K562 (cell line): ENCODE results near the gene RXRA. TPM values are rescaled to one million over a fixed set of nuclear protein-coding genes. Genes with fewer than 3 reads are reported as not detected.

Experiments used
- ATAC-seq: fragments of 200-7000 bp; cut with Tn5 transposase; 3 replicates; pipeline ENCODE4 v1.9.1; 2020; ENCODE audit warnings: moderate library complexity
- BruUV-seq: library from RNA; stranded (reverse); fragments of 400-500 nt; replicated peaks from 2 replicates; lab custom pipeline; 2021; lab: Mats Ljungman, UMichigan
- CTCF ChIA-PET: fragments of 300-600 bp; formaldehyde crosslinking; extraction: SDS; loops from one replicate; lab custom pipeline; 2021; ENCODE audit warnings: low intra/inter-chr PET ratio; lab: Yijun Ruan, JAX
- POLR2A ChIA-PET: fragments of 300-600, 350-650 bp; sonication (Branson Sonifier 250); formaldehyde crosslinking; extraction: SDS; loops from one replicate; lab custom pipeline; 2021; ENCODE audit warnings: antibody characterized with exemption, inconsistent platforms; lab: Yijun Ruan, JAX
- DNase-seq, 4 experiments: peaks; one replicate each; pipeline versions ENCODE4 v3.0.0 to v3.0.0-alpha.2; 2011 to 2018; ENCODE audit warnings: low spot score in 3 of 4, mixed read lengths in 3 of 4; ENCODE audit errors: extremely low read depth in 1 of 4
- FAIRE-seq: peaks from 2 replicates; lab custom pipeline; 2011; peaks lifted over from hg19 to GRCh38; lab: Jason Lieb, UNC
- H2AFZ ChIP-seq: 2 replicates; pipeline ENCODE4 v1.6.0; 2011; ENCODE audit warnings: low read depth, low read length, control low read depth, inconsistent platforms
- H3K27ac ChIP-seq: fragments of 200-600 bp; 3 replicates; pipeline ENCODE4 v1.8.0; 2011; ENCODE audit warnings: low read depth, mild to moderate bottlenecking, control low read depth, inconsistent platforms, low read length, moderate library complexity, mixed read lengths; ENCODE audit errors: extremely low read depth
- H3K27me3 ChIP-seq, 2 experiments: fragments of 300-600 bp in 1 of 2; 2 replicates in 1 of 2; 3 replicates in 1 of 2; pipeline versions ENCODE4 v1.6.0 to v1.8.0; 2011; ENCODE audit warnings: inconsistent platforms in 2 of 2, low read length in 2 of 2, mild to moderate bottlenecking in 1 of 2, mixed read lengths in 1 of 2, moderate library complexity in 1 of 2; ENCODE audit not compliant: control insufficient read depth in 2 of 2, insufficient read depth in 2 of 2
- H3K36me3 ChIP-seq: fragments of 300-600 bp; 3 replicates; pipeline ENCODE4 v1.8.0; 2011; ENCODE audit warnings: mild to moderate bottlenecking, low read length, inconsistent platforms; ENCODE audit not compliant: control insufficient read depth, insufficient read depth
- H3K4me1 ChIP-seq, 2 experiments: fragments of 200-600 bp in 1 of 2; replicated peaks in 1 of 2; 2 replicates in 1 of 2; 3 replicates in 1 of 2; pipeline versions ENCODE4 v1.5.1 to v1.8.0; 2011; ENCODE audit warnings: inconsistent platforms in 2 of 2, low read length in 2 of 2, mild to moderate bottlenecking in 1 of 2, mixed read lengths in 1 of 2, moderate library complexity in 1 of 2; ENCODE audit not compliant: control insufficient read depth in 2 of 2, insufficient read depth in 2 of 2
- H3K4me2 ChIP-seq: 2 replicates; pipeline ENCODE4 v1.6.1; 2011; ENCODE audit warnings: low read length, control low read depth, inconsistent platforms, mixed read lengths; ENCODE audit not compliant: insufficient read depth
- H3K4me3 ChIP-seq: fragments of 200-600 bp; sonication (generic), shearing (Covaris generic); 2 replicates; pipeline ENCODE4 v1.5.1; 2016; ENCODE audit warnings: control low read depth, inconsistent platforms
- H3K79me2 ChIP-seq: fragments of 200-600 bp; 3 replicates; pipeline ENCODE4 v1.8.0; 2011; ENCODE audit warnings: low read length, inconsistent platforms; ENCODE audit not compliant: control insufficient read depth, insufficient read depth
- H3K9ac ChIP-seq, 2 experiments: 2 replicates each; pipeline versions ENCODE4 v1.6.0 to v1.6.1; 2011; ENCODE audit warnings: low read depth in 2 of 2, low read length in 2 of 2, control low read depth in 1 of 2, inconsistent platforms in 1 of 2, mild to moderate bottlenecking in 1 of 2, mixed read lengths in 1 of 2; ENCODE audit not compliant: insufficient read depth in 1 of 2
- H3K9me1 ChIP-seq: one replicate; pipeline ENCODE4 v1.6.0; 2011; ENCODE audit warnings: inconsistent platforms, mild to moderate bottlenecking, low read length, moderate library complexity; ENCODE audit not compliant: control insufficient read depth, insufficient read depth
- H3K9me3 ChIP-seq: replicated peaks from 2 replicates; pipeline ENCODE4 v1.5.1; 2011; ENCODE audit warnings: low read depth, low read length, inconsistent platforms; ENCODE audit not compliant: control insufficient read depth, insufficient read depth
- H4K20me1 ChIP-seq: replicated peaks from 2 replicates; pipeline ENCODE4 v1.6.1; 2011; ENCODE audit warnings: low read length, inconsistent platforms, mixed read lengths; ENCODE audit not compliant: control insufficient read depth, insufficient read depth
- BDP1 ChIP-seq: IDR thresholded peaks from 3 replicates; pipeline ENCODE4 v1.6.1; 2011; ENCODE audit not compliant: insufficient read length, insufficient read depth
- CEBPG ChIP-seq, 3 experiments: fragments of 200-800 bp in 1 of 3; sonication (Bioruptor generic) in 1 of 3; sonication (generic) in 1 of 3; formaldehyde crosslinking in 1 of 3; IDR thresholded peaks in 2 of 3; conservative IDR thresholded peaks in 1 of 3; 2 replicates each; pipeline versions ENCODE4 v1.6.1 to v1.8.0; 2016 to 2022; ENCODE audit warnings: missing compliant biosample characterization in 2 of 3, missing genetic modification characterization in 2 of 3, mild to moderate bottlenecking in 1 of 3, missing genetic modification reagents in 1 of 3
- DNMT1 ChIP-seq: fragments of 450-650 bp; IDR thresholded peaks from 2 replicates; pipeline ENCODE4 v1.6.1; 2016; ENCODE audit warnings: antibody characterized with exemption, mild to moderate bottlenecking
- HMG20B ChIP-seq: fragments of 250-450 bp; sonication (Bioruptor Pico); IDR thresholded peaks from 2 replicates; pipeline ENCODE4 v1.5.0; 2021; ENCODE audit warnings: mild to moderate bottlenecking
- RBBP5 ChIP-seq: fragments of 200-600 bp; sonication (generic); IDR thresholded peaks from 2 replicates; pipeline ENCODE4 v1.6.1; 2012; ENCODE audit warnings: borderline replicate concordance, mild to moderate bottlenecking, low read length, control low read depth, inconsistent platforms; ENCODE audit not compliant: insufficient read depth, poor library complexity, severe bottlenecking
- ZFX ChIP-seq: sonication (generic); formaldehyde crosslinking; IDR thresholded peaks from 2 replicates; pipeline ENCODE4 v1.8.0; 2022; ENCODE audit warnings: mild to moderate bottlenecking, missing genetic modification reagents, moderate library complexity
- ZNF263 ChIP-seq: sonication (generic); formaldehyde crosslinking; IDR thresholded peaks from 2 replicates; pipeline ENCODE4 v1.8.0; 2022; ENCODE audit warnings: mild to moderate bottlenecking, missing genetic modification reagents, borderline replicate concordance
- WGBS: fragments of 100-300 bp; shearing (Covaris generic); methylation state at CpG from one replicate; pipeline ENCODE4 v1.1.6; 2016; ENCODE audit warnings: low coverage, mixed read lengths; ENCODE audit not compliant: insufficient coverage; ENCODE audit errors: missing lambda C conversion rate; 5-methylcytosine and 5-hydroxymethylcytosine counted together
- in situ Hi-C: fragments of 300-500 bp; cut with MboI; formaldehyde crosslinking; loops from 4 replicates; pipeline ENCODE4 v1.15.0; 2018; ENCODE audit warnings: inconsistent platforms, mixed read lengths
- intact Hi-C: fragments of 100-400 bp; cut with micrococcal nuclease; formaldehyde crosslinking; loops from 2 replicates; pipeline ENCODE4 v1.14.2; 2022
- polyA plus RNA-seq, 8 experiments: library from polyadenylated mRNA; depleted of rRNA in 4 of 8; stranded (reverse) in 5 of 8; unstranded in 3 of 8; fragments of >200 nt; fragmentation: Nextera tagmentation in 2 of 8; fragmentation: Illumina TruSeq in 1 of 8; extraction: Ambion mirVana in 2 of 8; extraction: Trizol in 1 of 8; gene quantifications; 2 replicates each; pipeline versions ENCODE4 v1.2.1 to v1.2.3, GENCODE V29; 2011 to 2014; ENCODE audit warnings: inconsistent platforms in 1 of 8, missing spikeins in 1 of 8
- total RNA-seq, 7 experiments: library from RNA; depleted of rRNA in 6 of 7; stranded (reverse); fragments of >200 nt in 6 of 7; fragmentation: Illumina TruSeq in 2 of 7; extraction: Trizol in 2 of 7; gene quantifications; 2 replicates each; pipeline versions ENCODE4 v1.2.1 to v1.2.3, GENCODE V29; 2011 to 2021; ENCODE audit warnings: low replicate concordance in 1 of 7

The RXRA gene
- total and polyA plus RNA-seq, 9 of the 15 experiments (the other 6 are each of a cell fraction or from before 2014, with no cell fraction given), result 0.35 to 23.6 (median 4.6) TPM

- 0 out of 2 replicates have a peak, but pooled peaks have one; percentile 10 for TF ChIP-seq ZNF263
- TF ChIP-seq BDP1, result no peak
- peak; percentile 41 for TF ChIP-seq ZFX (CRISPR knock-in tag)
- no peak for TF ChIP-seq CEBPG (CRISPR knock-in tag; IDR thresholded peaks at IDR 0.05)
- TF ChIP-seq CEBPG (tag; conservative IDR thresholded peaks at IDR 0.05 in 1 of 2, IDR thresholded peaks at IDR 0.05 in 1 of 2), result no peak
- no peak for TF ChIP-seq HMG20B (CRISPR knock-in tag)
- TF ChIP-seq DNMT1, result no peak
- TF ChIP-seq RBBP5, result peak; percentile 1
- Histone ChIP-seq H3K27ac (no peak overlapping the region), H3K36me3 (no peaks in the 10 kb centered on the region), H3K9me1 (peaks cover 9% of the 10 kb centered on the region), H2AFZ (no peak overlapping the region), H3K27me3 (no peaks in the 10 kb centered on the region), H3K9ac (peak overlapping the region in 1 of 2 experiments; percentile 94; a peak in 2 of 4 replicates), H3K4me1 (peaks cover 20 to 90% of the 10 kb centered on the region in 2 experiments), H3K4me2 (peak overlapping the region; percentile 76; the same call in 1 of the 2 replicates), H4K20me1 (peaks cover 29% of the 10 kb centered on the region), H3K4me3 (no peak overlapping the region), H3K79me2 (peaks cover 66% of the 10 kb centered on the region), H3K9me3 (no peaks in the 10 kb centered on the region)
- DNase-seq (no peak), ATAC-seq (no peak), FAIRE-seq (peak; percentile 48)
- in situ Hi-C loops, result no loop called here
- WGBS, result 65% methylated on average over 11 of the region's 16 CpGs
- ChIA-PET CTCF (no interaction called here), POLR2A (interaction anchor here (1.0 to 1.9 kb wide), 3 partner anchors 12 to 130 kb away, joined by 3 to 12 read pairs (median 5); no protein-coding TSS in a partner anchor)
- intact Hi-C loops, result loop anchor here (10.0 kb wide), 1 partner anchor 154 kb away; no protein-coding TSS in a partner anchor
- BruUV-seq, result no TSS peak
Measured at GRCh38 chr9:134328341-134328840, 2.1 kb downstream of the RXRA start.
